Neural cell (in vitro differentiated cells): ENCODE results near the gene ACOXL. TPM values are rescaled to one million over a fixed set of nuclear protein-coding genes. Genes with fewer than 3 reads are reported as not detected.

Experiments
- H2AFZ ChIP-seq: fragments of 200-600, 300-800 bp; sonication (generic), shearing (Covaris generic); 2 replicates; pipeline ENCODE4 v1.6.0; 2014; ENCODE audit warnings: low read depth, mild to moderate bottlenecking, antibody characterized with exemption, low read length, moderate library complexity
- H3F3A ChIP-seq: fragments of 200-600 bp; shearing (Covaris generic); 2 replicates; pipeline ENCODE4 v1.6.1; 2016; ENCODE audit warnings: mild to moderate bottlenecking, moderate library complexity, mixed read lengths, antibody characterized with exemption, low read length; ENCODE audit not compliant: insufficient read depth, poor library complexity, severe bottlenecking
- H3K27ac ChIP-seq: fragments of 200-600, 300-800 bp; sonication (generic), shearing (Covaris generic); 2 replicates; pipeline ENCODE4 v1.5.1; 2014; ENCODE audit warnings: mild to moderate bottlenecking, low read length, moderate library complexity
- H3K27me3 ChIP-seq: fragments of 300-800, 200-600 bp; sonication (generic), shearing (Covaris generic); 2 replicates; pipeline ENCODE4 v1.6.0; 2014; ENCODE audit warnings: mild to moderate bottlenecking, low read depth, low read length, moderate library complexity; ENCODE audit not compliant: insufficient read depth
- H3K36me3 ChIP-seq: fragments of 300-800, 200-600 bp; sonication (generic), shearing (Covaris generic); 2 replicates; pipeline ENCODE4 v1.5.1; 2014; ENCODE audit warnings: mild to moderate bottlenecking, antibody characterized with exemption, low read length, moderate library complexity; ENCODE audit not compliant: insufficient read depth
- H3K4me2 ChIP-seq: fragments of 300-800, 200-600 bp; sonication (generic), shearing (Covaris generic); 2 replicates; pipeline ENCODE4 v1.6.0; 2014; ENCODE audit warnings: mild to moderate bottlenecking, low read length
- H3K4me3 ChIP-seq: fragments of 300-800, 200-600 bp; sonication (generic), shearing (Covaris generic); 2 replicates; pipeline ENCODE4 v1.5.1; 2014; ENCODE audit warnings: mild to moderate bottlenecking, low read length, moderate library complexity
- H3K79me2 ChIP-seq: fragments of 200-600 bp; shearing (Covaris generic); replicated peaks from 2 replicates; pipeline ENCODE4 v1.6.0; 2014; ENCODE audit warnings: mild to moderate bottlenecking, low read length, moderate library complexity; ENCODE audit not compliant: insufficient read depth
- H3K9ac ChIP-seq: fragments of 300-800, 200-600 bp; sonication (generic), shearing (Covaris generic); 2 replicates; pipeline ENCODE4 v1.6.1; 2016; ENCODE audit warnings: mild to moderate bottlenecking, low read length, mixed read lengths
- H3K9me2 ChIP-seq: fragments of 200-600 bp; shearing (Covaris generic); 2 replicates; pipeline ENCODE4 v1.6.1; 2016; ENCODE audit warnings: mild to moderate bottlenecking, low read length, mixed read lengths; ENCODE audit not compliant: insufficient read depth
- H3K9me3 ChIP-seq: fragments of 200-600, 300-800 bp; sonication (generic), shearing (Covaris generic); 2 replicates; pipeline ENCODE4 v1.6.1; 2016; ENCODE audit warnings: mild to moderate bottlenecking, mixed run types, low read length, moderate library complexity, mixed read lengths
- H4K20me1 ChIP-seq: fragments of 200-600 bp; shearing (Covaris generic); 2 replicates; pipeline ENCODE4 v1.6.1; 2016; ENCODE audit warnings: mild to moderate bottlenecking, mixed run types; ENCODE audit not compliant: insufficient read depth
- EP300 ChIP-seq: fragments of 450-650 bp; conservative IDR thresholded peaks from 2 replicates; pipeline ENCODE4 v1.6.1; 2014; ENCODE audit warnings: antibody characterized with exemption, mild to moderate bottlenecking, moderate library complexity; ENCODE audit not compliant: poor library complexity, severe bottlenecking
- EZH2 ChIP-seq: fragments of 200-600, 300-800 bp; shearing (Covaris generic), sonication (generic); IDR thresholded peaks from 2 replicates; pipeline ENCODE4 v1.6.1; 2014; ENCODE audit warnings: antibody characterized with exemption, low read length, borderline replicate concordance, mild to moderate bottlenecking; ENCODE audit not compliant: insufficient read depth, poor library complexity, severe bottlenecking
- MXI1 ChIP-seq: fragments of 450-650 bp; conservative IDR thresholded peaks from 2 replicates; pipeline ENCODE4 v1.6.1; 2014; ENCODE audit warnings: antibody characterized with exemption, mild to moderate bottlenecking; ENCODE audit not compliant: poor library complexity, severe bottlenecking
- POLR2AphosphoS5 ChIP-seq: IDR thresholded peaks from 2 replicates; pipeline ENCODE4 v1.6.1; 2012
- RAD21 ChIP-seq: fragments of 450-650 bp; conservative IDR thresholded peaks from 2 replicates; pipeline ENCODE4 v1.6.1; 2014; ENCODE audit warnings: antibody characterized with exemption, mild to moderate bottlenecking, moderate library complexity
- SMC3 ChIP-seq: fragments of 450-650 bp; conservative IDR thresholded peaks from 2 replicates; pipeline ENCODE4 v1.6.1; 2014; ENCODE audit warnings: antibody characterized with exemption, mild to moderate bottlenecking, moderate library complexity; ENCODE audit not compliant: poor library complexity
- TAF1 ChIP-seq: IDR thresholded peaks from 2 replicates; pipeline ENCODE4 v1.6.1; 2012; ENCODE audit warnings: low read depth
- polyA plus RNA-seq: library from polyadenylated mRNA; depleted of rRNA; stranded (reverse); fragments of >200 nt; gene quantifications from 2 replicates; pipeline ENCODE4 v1.2.3, GENCODE V29; 2014
- TF ChIP-seq, protein P1 (sequence below): IDR thresholded peaks from 2 replicates; pipeline ENCODE4 v1.6.1; 2012; ENCODE audit warnings: borderline replicate concordance
- TF ChIP-seq, protein P2 (sequence below): fragments of 450-650 bp; IDR thresholded peaks from 2 replicates; pipeline ENCODE4 v1.5.1; 2014; ENCODE audit warnings: antibody characterized with exemption, mild to moderate bottlenecking, moderate library complexity; ENCODE audit not compliant: poor library complexity, severe bottlenecking

Gene ACOXL
- polyA plus RNA-seq, 1 donor from 2014 or later, result not detected

DNA sequence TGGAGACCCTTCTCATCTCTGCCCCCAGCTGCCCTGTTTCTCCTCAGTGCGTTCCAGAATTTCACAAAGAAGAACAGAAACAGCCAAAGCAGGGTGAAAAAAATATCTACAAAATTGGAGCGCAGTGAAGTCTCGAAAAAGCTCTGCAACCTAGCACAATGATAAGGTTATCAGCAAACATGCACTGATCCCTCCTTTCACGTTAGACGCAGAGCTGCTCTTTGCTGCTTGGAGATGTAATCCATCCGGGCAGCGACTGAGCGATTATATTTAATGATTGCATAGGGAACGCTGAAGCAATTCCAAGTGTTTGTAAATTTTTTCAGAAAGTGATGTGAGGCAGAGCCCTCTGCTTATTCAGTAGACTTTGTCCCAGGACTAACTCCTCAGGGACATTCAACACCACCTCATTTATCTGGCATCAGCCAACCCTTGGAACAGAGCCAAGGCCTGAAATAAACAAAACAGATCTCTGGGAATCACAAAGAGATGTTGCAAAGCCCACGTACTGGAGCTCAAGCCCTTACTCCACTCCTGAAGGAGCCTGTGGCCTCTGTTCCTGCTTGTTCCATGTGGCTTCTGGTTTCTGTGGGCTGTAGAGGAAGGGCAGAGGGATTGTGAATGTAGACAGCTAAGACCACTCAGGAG, 215.8 kb downstream of the ACOXL start:
- no peak overlapping the region for H2AFZ ChIP-seq
- no peaks in the 10 kb centered on the region for H3F3A ChIP-seq
- H3K9me2 ChIP-seq, result no peaks in the 10 kb centered on the region
- no peak overlapping the region for H3K27ac ChIP-seq
- no peaks in the 10 kb centered on the region for H3K9me3 ChIP-seq
- no peak overlapping the region for H3K9ac ChIP-seq
- H3K4me2 ChIP-seq, result no peak overlapping the region
- no peaks in the 10 kb centered on the region for H3K79me2 ChIP-seq
- no peaks in the 10 kb centered on the region for H3K27me3 ChIP-seq
- H3K4me3 ChIP-seq, result no peak overlapping the region
- H3K36me3 ChIP-seq, result no peaks in the 10 kb centered on the region
- no peaks in the 10 kb centered on the region for H4K20me1 ChIP-seq
- no peak for TF ChIP-seq RAD21
- no peak for TF ChIP-seq MXI1
- no peak for TF ChIP-seq EP300
- no peak for TF ChIP-seq POLR2AphosphoS5
- TF ChIP-seq SMC3, result no peak
- TF ChIP-seq, protein P1, sequence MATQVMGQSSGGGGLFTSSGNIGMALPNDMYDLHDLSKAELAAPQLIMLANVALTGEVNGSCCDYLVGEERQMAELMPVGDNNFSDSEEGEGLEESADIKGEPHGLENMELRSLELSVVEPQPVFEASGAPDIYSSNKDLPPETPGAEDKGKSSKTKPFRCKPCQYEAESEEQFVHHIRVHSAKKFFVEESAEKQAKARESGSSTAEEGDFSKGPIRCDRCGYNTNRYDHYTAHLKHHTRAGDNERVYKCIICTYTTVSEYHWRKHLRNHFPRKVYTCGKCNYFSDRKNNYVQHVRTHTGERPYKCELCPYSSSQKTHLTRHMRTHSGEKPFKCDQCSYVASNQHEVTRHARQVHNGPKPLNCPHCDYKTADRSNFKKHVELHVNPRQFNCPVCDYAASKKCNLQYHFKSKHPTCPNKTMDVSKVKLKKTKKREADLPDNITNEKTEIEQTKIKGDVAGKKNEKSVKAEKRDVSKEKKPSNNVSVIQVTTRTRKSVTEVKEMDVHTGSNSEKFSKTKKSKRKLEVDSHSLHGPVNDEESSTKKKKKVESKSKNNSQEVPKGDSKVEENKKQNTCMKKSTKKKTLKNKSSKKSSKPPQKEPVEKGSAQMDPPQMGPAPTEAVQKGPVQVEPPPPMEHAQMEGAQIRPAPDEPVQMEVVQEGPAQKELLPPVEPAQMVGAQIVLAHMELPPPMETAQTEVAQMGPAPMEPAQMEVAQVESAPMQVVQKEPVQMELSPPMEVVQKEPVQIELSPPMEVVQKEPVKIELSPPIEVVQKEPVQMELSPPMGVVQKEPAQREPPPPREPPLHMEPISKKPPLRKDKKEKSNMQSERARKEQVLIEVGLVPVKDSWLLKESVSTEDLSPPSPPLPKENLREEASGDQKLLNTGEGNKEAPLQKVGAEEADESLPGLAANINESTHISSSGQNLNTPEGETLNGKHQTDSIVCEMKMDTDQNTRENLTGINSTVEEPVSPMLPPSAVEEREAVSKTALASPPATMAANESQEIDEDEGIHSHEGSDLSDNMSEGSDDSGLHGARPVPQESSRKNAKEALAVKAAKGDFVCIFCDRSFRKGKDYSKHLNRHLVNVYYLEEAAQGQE, result no peak
- no peak for TF ChIP-seq EZH2
- TF ChIP-seq TAF1, result no peak
- TF ChIP-seq, protein P2, sequence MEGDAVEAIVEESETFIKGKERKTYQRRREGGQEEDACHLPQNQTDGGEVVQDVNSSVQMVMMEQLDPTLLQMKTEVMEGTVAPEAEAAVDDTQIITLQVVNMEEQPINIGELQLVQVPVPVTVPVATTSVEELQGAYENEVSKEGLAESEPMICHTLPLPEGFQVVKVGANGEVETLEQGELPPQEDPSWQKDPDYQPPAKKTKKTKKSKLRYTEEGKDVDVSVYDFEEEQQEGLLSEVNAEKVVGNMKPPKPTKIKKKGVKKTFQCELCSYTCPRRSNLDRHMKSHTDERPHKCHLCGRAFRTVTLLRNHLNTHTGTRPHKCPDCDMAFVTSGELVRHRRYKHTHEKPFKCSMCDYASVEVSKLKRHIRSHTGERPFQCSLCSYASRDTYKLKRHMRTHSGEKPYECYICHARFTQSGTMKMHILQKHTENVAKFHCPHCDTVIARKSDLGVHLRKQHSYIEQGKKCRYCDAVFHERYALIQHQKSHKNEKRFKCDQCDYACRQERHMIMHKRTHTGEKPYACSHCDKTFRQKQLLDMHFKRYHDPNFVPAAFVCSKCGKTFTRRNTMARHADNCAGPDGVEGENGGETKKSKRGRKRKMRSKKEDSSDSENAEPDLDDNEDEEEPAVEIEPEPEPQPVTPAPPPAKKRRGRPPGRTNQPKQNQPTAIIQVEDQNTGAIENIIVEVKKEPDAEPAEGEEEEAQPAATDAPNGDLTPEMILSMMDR, result no peak

DNA sequence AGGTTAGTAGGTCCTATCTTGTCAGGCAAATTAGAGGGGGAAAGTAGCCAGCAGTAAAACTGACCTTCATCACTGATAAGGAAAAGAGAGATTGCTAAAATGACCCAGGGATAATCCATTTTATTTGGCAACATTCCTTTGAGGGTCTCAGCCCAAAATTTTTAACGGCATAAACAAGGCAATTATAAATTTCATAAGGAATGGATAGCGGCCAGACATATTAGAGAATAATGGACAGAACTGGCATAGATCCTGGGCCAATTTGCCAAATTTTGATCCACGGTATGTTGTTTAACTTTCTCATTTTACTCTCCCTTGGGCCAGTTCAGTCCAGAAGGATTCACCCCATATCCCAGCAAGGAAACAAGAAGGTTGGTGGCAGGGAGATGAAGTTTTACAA, 217.9 kb downstream of the ACOXL start:
- Histone ChIP-seq H4K20me1 (no peaks in the 10 kb centered on the region), H3K9me3 (no peaks in the 10 kb centered on the region), H3F3A (no peaks in the 10 kb centered on the region), H3K9ac (no peak overlapping the region), H3K36me3 (no peaks in the 10 kb centered on the region), H3K4me3 (no peak overlapping the region), H3K9me2 (no peaks in the 10 kb centered on the region), H3K27ac (no peak overlapping the region), H3K4me2 (no peak overlapping the region), H2AFZ (no peak overlapping the region), H3K79me2 (no peaks in the 10 kb centered on the region), H3K27me3 (no peaks in the 10 kb centered on the region)
- TF ChIP-seq, protein P2, result no peak
- TF ChIP-seq RAD21 (no peak), EP300 (no peak), SMC3 (no peak), EZH2 (no peak), TAF1 (no peak), MXI1 (no peak), POLR2AphosphoS5 (no peak)
- TF ChIP-seq, protein P1, result no peak
